Neutrophil (primary cell): ENCODE data around the gene PPM1G.

Experiments used
- H3K27ac ChIP-seq: fragments of 200-600 bp; sonication (generic); 2 replicates; pipeline ENCODE4 v1.5.1; 2016; ENCODE audit warnings: mild to moderate bottlenecking, moderate library complexity
- H3K27me3 ChIP-seq: fragments of 200-600 bp; sonication (generic); 2 replicates; pipeline ENCODE4 v1.6.0; 2016; ENCODE audit warnings: mild to moderate bottlenecking
- H3K36me3 ChIP-seq: fragments of 200-600 bp; sonication (generic); 2 replicates; pipeline ENCODE4 v1.5.1; 2017
- H3K4me1 ChIP-seq, 2 experiments: fragments of 200-600 bp in 1 of 2; sonication (generic) in 1 of 2; 1 replicate in 1 of 2; 2 replicates in 1 of 2; pipeline versions ENCODE4 v1.5.1 to v1.6.1; 2013 to 2016; ENCODE audit warnings: low read depth in 1 of 2, low read length in 1 of 2, mild to moderate bottlenecking in 1 of 2, moderate library complexity in 1 of 2; ENCODE audit not compliant: control insufficient read depth in 1 of 2, insufficient read depth in 1 of 2
- H3K4me3 ChIP-seq, 2 experiments: fragments of 200-600 bp in 1 of 2; sonication (generic) in 1 of 2; 1 replicate in 1 of 2; 2 replicates in 1 of 2; pipeline ENCODE4 v1.5.1; 2013 to 2016; ENCODE audit warnings: low read depth in 1 of 2, low read length in 1 of 2, mild to moderate bottlenecking in 1 of 2, moderate library complexity in 1 of 2
- H3K9me3 ChIP-seq: fragments of 200-600 bp; sonication (generic); 2 replicates; pipeline ENCODE4 v1.5.1; 2016
- TF ChIP-seq, protein P1 (sequence below): fragments of 200-600 bp; sonication (generic); IDR thresholded peaks from 2 replicates; pipeline ENCODE4 v1.5.1; 2016; ENCODE audit warnings: antibody characterized with exemption

PPM1G gene

DNA sequence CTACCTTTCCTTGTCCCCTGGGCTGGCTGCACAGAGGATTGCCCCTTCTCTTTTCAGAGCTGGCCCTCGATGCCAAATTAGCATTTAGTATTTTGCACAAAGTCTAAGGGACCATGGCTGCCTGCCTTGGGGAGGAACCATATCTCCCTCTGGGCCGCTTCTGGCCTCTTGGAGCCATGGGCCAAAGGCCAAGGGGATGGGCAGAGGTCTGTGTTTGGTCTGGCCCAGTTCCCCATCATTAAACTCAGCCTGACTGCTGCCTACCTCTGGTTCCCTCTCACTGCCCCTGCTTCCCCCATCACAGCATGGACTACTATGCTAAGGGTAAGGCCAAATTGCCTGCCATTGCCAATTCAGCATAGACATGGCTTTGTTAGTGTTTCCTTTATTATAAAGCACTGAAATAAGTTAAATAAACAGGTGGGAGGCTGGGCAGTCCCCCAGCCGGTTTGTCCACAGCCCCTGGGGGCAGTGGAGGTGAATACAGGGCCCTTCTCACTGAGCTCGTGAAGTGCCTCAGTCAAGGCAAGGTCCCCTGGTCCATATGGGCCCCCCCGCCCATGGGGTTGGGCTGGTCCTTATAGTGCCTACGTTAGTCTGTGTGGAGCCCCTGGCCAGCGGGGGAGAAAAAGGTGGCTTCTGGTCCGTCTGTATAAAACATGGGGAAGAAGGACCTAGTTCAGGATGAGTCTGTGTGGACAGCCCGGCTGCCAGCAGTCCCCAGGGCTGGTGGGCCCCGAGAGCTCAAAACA lies 32.3 kb downstream of the PPM1G start:
- Histone ChIP-seq H3K9me3 (no peaks in the 10 kb centered on the region), H3K4me1 (peaks cover 20 to 27% of the 10 kb centered on the region in 2 experiments), H3K27me3 (no peaks in the 10 kb centered on the region), H3K4me3 (no peak overlapping the region), H3K36me3 (peaks cover 72% of the 10 kb centered on the region), H3K27ac (no peak overlapping the region)
- TF ChIP-seq, protein P1, sequence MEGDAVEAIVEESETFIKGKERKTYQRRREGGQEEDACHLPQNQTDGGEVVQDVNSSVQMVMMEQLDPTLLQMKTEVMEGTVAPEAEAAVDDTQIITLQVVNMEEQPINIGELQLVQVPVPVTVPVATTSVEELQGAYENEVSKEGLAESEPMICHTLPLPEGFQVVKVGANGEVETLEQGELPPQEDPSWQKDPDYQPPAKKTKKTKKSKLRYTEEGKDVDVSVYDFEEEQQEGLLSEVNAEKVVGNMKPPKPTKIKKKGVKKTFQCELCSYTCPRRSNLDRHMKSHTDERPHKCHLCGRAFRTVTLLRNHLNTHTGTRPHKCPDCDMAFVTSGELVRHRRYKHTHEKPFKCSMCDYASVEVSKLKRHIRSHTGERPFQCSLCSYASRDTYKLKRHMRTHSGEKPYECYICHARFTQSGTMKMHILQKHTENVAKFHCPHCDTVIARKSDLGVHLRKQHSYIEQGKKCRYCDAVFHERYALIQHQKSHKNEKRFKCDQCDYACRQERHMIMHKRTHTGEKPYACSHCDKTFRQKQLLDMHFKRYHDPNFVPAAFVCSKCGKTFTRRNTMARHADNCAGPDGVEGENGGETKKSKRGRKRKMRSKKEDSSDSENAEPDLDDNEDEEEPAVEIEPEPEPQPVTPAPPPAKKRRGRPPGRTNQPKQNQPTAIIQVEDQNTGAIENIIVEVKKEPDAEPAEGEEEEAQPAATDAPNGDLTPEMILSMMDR = no peak

DNA sequence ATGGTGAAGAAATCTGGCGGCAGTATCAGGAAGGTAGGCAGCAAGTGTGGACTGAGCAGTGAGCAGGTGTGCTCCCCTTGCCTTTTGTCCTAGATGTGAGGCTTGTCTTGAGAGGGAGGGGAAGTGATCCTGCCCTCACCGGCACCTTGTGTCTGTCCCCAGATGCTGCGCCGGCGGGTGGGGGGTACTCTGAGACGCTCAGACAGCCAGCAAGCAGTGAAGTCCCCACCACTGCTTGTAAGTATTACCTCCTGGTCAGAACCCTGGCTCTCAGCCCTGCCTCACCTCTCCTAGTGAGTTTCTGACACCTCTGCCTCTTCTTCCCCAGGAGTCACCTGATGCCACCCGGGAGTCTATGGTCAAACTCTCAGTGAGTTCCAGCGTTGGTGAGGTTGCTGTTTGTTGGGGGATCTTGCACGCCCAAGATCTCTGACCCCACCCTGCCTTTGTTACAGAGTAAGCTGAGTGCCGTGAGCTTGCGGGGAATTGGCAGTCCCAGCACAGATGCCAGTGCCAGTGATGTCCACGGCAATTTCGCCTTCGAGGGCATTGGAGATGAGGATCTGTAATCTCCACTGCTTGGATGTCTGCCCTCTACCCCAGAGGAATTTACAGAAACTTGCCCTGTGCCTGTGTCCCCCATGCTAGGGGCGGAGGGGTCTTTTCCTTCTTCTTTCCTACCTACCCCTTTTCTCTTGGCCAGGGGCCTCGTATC lies 33.1 kb downstream of the PPM1G start:
- peaks cover 65% of the 10 kb centered on the region for H3K36me3 ChIP-seq

DNA sequence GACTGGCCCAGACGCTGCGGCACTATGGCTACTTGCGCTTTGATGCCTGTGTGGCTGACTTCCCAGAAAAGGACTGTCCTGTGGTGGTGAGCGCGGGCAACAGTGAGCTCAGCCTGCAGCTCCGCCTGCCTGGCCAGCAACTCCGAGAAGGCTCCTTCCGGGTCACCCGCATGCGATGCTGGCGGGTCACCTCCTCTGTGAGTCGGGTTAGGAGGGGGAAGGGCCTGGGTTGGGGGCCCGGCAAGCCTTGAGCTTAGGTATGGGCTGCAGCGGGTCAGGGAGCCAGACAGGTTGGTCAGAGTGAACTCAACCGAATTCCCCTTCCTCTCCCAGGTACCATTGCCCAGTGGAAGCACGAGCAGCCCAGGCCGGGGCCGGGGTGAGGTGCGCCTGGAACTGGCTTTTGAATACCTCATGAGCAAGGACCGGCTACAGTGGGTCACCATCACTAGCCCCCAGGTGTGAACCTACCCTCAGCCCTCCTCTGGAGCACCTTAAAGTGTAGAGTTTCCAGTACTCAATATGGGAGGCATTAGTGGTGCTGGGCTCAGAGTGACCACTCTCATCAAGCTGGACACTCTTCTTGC lies 33.8 kb downstream of the PPM1G start:
- TF ChIP-seq, protein P1 = no peak
- H3K9me3 ChIP-seq = no peaks in the 10 kb centered on the region
- H3K27ac ChIP-seq = no peak overlapping the region
- H3K4me3 ChIP-seq = no peak overlapping the region
- no peaks in the 10 kb centered on the region for H3K27me3 ChIP-seq
- peaks cover 29 to 36% of the 10 kb centered on the region in 2 experiments for H3K4me1 ChIP-seq
- H3K36me3 ChIP-seq = peaks cover 63% of the 10 kb centered on the region

More for the DNA sequence above, 33.1 kb downstream of the PPM1G start:
- Histone ChIP-seq H3K4me3 (no peak overlapping the region), H3K9me3 (no peaks in the 10 kb centered on the region), H3K4me1 (peaks cover 28 to 35% of the 10 kb centered on the region in 2 experiments), H3K27me3 (no peaks in the 10 kb centered on the region), H3K27ac (no peak overlapping the region)
- TF ChIP-seq, protein P1 = no peak

DNA sequence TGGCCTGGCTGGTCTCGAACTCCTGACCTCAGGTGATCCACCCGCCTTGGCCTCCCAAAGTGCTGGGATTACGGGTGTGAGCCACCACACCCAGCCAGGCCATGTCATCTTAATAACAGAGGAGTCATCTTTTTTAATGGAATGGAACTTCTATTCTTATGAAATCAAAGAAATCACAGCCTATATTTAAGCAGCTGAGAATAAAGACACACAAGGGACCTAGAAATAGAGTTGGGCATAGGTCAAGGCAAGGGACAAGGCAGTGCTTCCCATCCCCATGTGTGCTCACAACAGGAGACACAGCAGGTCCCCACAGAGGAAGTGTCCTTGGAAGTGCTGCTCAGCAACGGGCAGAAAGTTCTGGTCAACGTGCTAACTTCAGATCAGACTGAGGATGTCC lies 35.8 kb downstream of the PPM1G start:
- Histone ChIP-seq H3K9me3 (no peaks in the 10 kb centered on the region), H3K4me3 (no peak overlapping the region), H3K4me1 (peaks cover 34 to 35% of the 10 kb centered on the region in 2 experiments), H3K27ac (no peak overlapping the region), H3K27me3 (no peaks in the 10 kb centered on the region), H3K36me3 (peaks cover 58% of the 10 kb centered on the region)
- TF ChIP-seq, protein P1 = no peak

- H3K27me3 ChIP-seq = no peaks in the 10 kb centered on the region
- H3K36me3 ChIP-seq = peaks cover 54% of the 10 kb centered on the region
- TF ChIP-seq, protein P1 = no peak
- H3K4me3 ChIP-seq = no peak overlapping the region
- no peaks in the 10 kb centered on the region for H3K9me3 ChIP-seq
- H3K4me1 ChIP-seq = peaks cover 34 to 36% of the 10 kb centered on the region in 2 experiments
- H3K27ac ChIP-seq = peak overlapping the region; percentile 90
Measured at GRCh38 chr2:27372937-27373336, 36.5 kb downstream of the PPM1G start.
